HepG2 (cell line): ENCODE measurements around the gene RPL5. TPM values are rescaled to one million over a fixed set of nuclear protein-coding genes. Genes with fewer than 3 reads are reported as not detected.

ENCODE experiments used
- ATAC-seq: fragments of 200-7000 bp; cut with Tn5 transposase; 3 replicates; pipeline ENCODE4 v1.9.1; 2020; ENCODE audit warnings: mild to moderate bottlenecking, moderate library complexity
- BruUV-seq: library from RNA; stranded (reverse); fragments of 400-500 nt; replicated peaks from 2 replicates; lab custom pipeline; 2021; lab: Mats Ljungman, UMichigan
- CTCF ChIA-PET: fragments of 300-600 bp; formaldehyde crosslinking; extraction: SDS; loops from one replicate; lab custom pipeline; 2021; ENCODE audit warnings: low total read pairs, inconsistent platforms, low intra/inter-chr PET ratio; lab: Yijun Ruan, JAX
- POLR2A ChIA-PET: fragments of 350-600 bp; sonication (Branson Sonifier 250); formaldehyde crosslinking; loops from one replicate; lab custom pipeline; 2020; ENCODE audit warnings: antibody characterized with exemption, inconsistent platforms; lab: Yijun Ruan, JAX
- DNase-seq: peaks from one replicate; pipeline ENCODE4 v3.0.0-alpha.2; 2015; ENCODE audit warnings: low spot score
- FAIRE-seq: peaks from 3 replicates; lab custom pipeline; 2011; peaks lifted over from hg19 to GRCh38; lab: Jason Lieb, UNC
- H2AFZ ChIP-seq: one replicate; pipeline ENCODE4 v1.6.1; 2011; ENCODE audit warnings: low read length, inconsistent platforms
- H3K27ac ChIP-seq: fragments of 300-600 bp; 3 replicates; pipeline ENCODE4 v1.8.0; 2011; ENCODE audit warnings: mixed run types, mild to moderate bottlenecking, mixed read lengths, low read length, inconsistent platforms; ENCODE audit not compliant: insufficient read depth; ENCODE audit errors: extremely low read length
- H3K27me3 ChIP-seq, 2 experiments: fragments of 200-600 bp in 1 of 2; 2 replicates in 1 of 2; 3 replicates in 1 of 2; pipeline versions ENCODE4 v1.6.0 to v1.8.0; 2011; ENCODE audit warnings: low read length in 2 of 2, mild to moderate bottlenecking in 2 of 2, moderate library complexity in 2 of 2, inconsistent platforms in 1 of 2; ENCODE audit not compliant: insufficient read depth in 2 of 2, control insufficient read depth in 1 of 2
- H3K36me3 ChIP-seq, 2 experiments: fragments of 200-600 bp in 1 of 2; replicated peaks in 1 of 2; 2 replicates in 1 of 2; 3 replicates in 1 of 2; pipeline versions ENCODE4 v1.5.1 to v1.8.0; 2011; ENCODE audit warnings: low read length in 2 of 2, inconsistent platforms in 1 of 2; ENCODE audit not compliant: insufficient read depth in 2 of 2, control insufficient read depth in 1 of 2
- H3K4me1 ChIP-seq: 2 replicates; pipeline ENCODE4 v1.5.1; 2012; ENCODE audit warnings: low read length, inconsistent platforms; ENCODE audit not compliant: insufficient read depth
- H3K4me2 ChIP-seq: 2 replicates; pipeline ENCODE4 v1.6.0; 2011; ENCODE audit warnings: low read depth, low read length, inconsistent platforms
- H3K4me3 ChIP-seq, 3 experiments: fragments of 200-600 bp in 1 of 3; sonication (generic), shearing (Covaris generic) in 1 of 3; replicated peaks in 1 of 3; 2 replicates each; pipeline ENCODE4 v1.5.1; 2011 to 2016; ENCODE audit warnings: low read length in 3 of 3, inconsistent platforms in 2 of 3, low read depth in 2 of 3, mild to moderate bottlenecking in 2 of 3, control low read depth in 1 of 3, mixed read lengths in 1 of 3; ENCODE audit not compliant: insufficient read depth in 1 of 3
- H3K79me2 ChIP-seq: one replicate; pipeline ENCODE4 v1.6.1; 2011; ENCODE audit warnings: low read length, inconsistent platforms; ENCODE audit not compliant: insufficient read depth
- H3K9ac ChIP-seq: 2 replicates; pipeline ENCODE4 v1.6.0; 2011; ENCODE audit warnings: mild to moderate bottlenecking, low read depth, low read length, inconsistent platforms; ENCODE audit not compliant: insufficient read depth
- H3K9me3 ChIP-seq: 2 replicates; pipeline ENCODE4 v1.5.1; 2012; ENCODE audit warnings: mild to moderate bottlenecking, low read length
- H4K20me1 ChIP-seq: 2 replicates; pipeline ENCODE4 v1.6.0; 2011; ENCODE audit warnings: inconsistent platforms, mild to moderate bottlenecking, low read length, moderate library complexity; ENCODE audit not compliant: insufficient read depth
- AKAP8 ChIP-seq: sonication (generic); formaldehyde crosslinking; IDR thresholded peaks from 2 replicates; pipeline ENCODE4 v1.5.1; 2020; ENCODE audit warnings: mild to moderate bottlenecking, missing genetic modification reagents
- CCDC6 ChIP-seq: sonication (generic); formaldehyde crosslinking; IDR thresholded peaks from 2 replicates; pipeline ENCODE4 v1.8.1; 2022; ENCODE audit warnings: mild to moderate bottlenecking, missing genetic modification reagents, moderate library complexity
- ISX ChIP-seq: sonication (generic); formaldehyde crosslinking; conservative IDR thresholded peaks from 2 replicates; pipeline ENCODE4 v1.5.0; 2020; ENCODE audit warnings: missing genetic modification reagents
- NKX3-1 ChIP-seq: sonication (generic); formaldehyde crosslinking; IDR thresholded peaks from 2 replicates; pipeline ENCODE4 v1.5.0; 2020; ENCODE audit warnings: missing genetic modification reagents
- ZEB1 ChIP-seq: IDR thresholded peaks from 2 replicates; pipeline ENCODE4 v1.6.1; 2012; ENCODE audit warnings: mild to moderate bottlenecking, low read depth, inconsistent platforms; ENCODE audit not compliant: insufficient replicate concordance
- ZFAT ChIP-seq: sonication (generic); formaldehyde crosslinking; conservative IDR thresholded peaks from 2 replicates; pipeline ENCODE4 v1.8.1; 2023; ENCODE audit warnings: missing genetic modification reagents, inconsistent platforms
- ZNF230 ChIP-seq: sonication (generic); formaldehyde crosslinking; IDR thresholded peaks from 2 replicates; pipeline ENCODE4 v1.4.0; 2020; ENCODE audit warnings: mild to moderate bottlenecking, missing genetic modification reagents
- ZNF598 ChIP-seq: sonication (generic); formaldehyde crosslinking; IDR thresholded peaks from 2 replicates; pipeline ENCODE4 v1.5.1; 2020; ENCODE audit warnings: mild to moderate bottlenecking, missing genetic modification reagents, borderline replicate concordance
- ZNF703 ChIP-seq: sonication (generic); formaldehyde crosslinking; IDR thresholded peaks from 2 replicates; pipeline ENCODE4 v1.5.1; 2020; ENCODE audit warnings: missing genetic modification reagents, mild to moderate bottlenecking, moderate library complexity, borderline replicate concordance
- ZSCAN30 ChIP-seq: sonication (generic); formaldehyde crosslinking; IDR thresholded peaks from 2 replicates; pipeline ENCODE4 v1.5.0; 2020; ENCODE audit warnings: mild to moderate bottlenecking, missing genetic modification reagents
- in situ Hi-C: cut with HindIII; loops from 2 replicates; pipeline ENCODE4 v1.10.0; 2017; ENCODE audit warnings: low pct_unique_long_range_greater_than_20kb; ENCODE audit not compliant: extremely low pct_ligation_motif_present
- intact Hi-C: fragments of 100-400 bp; cut with micrococcal nuclease; formaldehyde crosslinking; loops from one replicate; pipeline ENCODE4 v1.10.0; 2022; ENCODE audit not compliant: unreplicated experiment
- polyA plus RNA-seq, 8 experiments: library from polyadenylated mRNA; depleted of rRNA in 3 of 8; stranded (reverse) in 7 of 8; unstranded in 1 of 8; fragments of >200 nt; fragmentation: Illumina TruSeq in 4 of 8; extraction: Trizol in 4 of 8; gene quantifications; 2 replicates each; pipeline versions ENCODE4 v1.2.1 to v1.2.3, GENCODE V29; 2011 to 2016; ENCODE audit warnings: low read depth in 4 of 8, missing spikeins in 1 of 8, mixed read lengths in 1 of 8; ENCODE audit not compliant: insufficient read depth in 1 of 8
- total RNA-seq, 5 experiments: library from RNA; depleted of rRNA; stranded (reverse); fragments of >200 nt; fragmentation: Illumina TruSeq; extraction: Trizol; gene quantifications; 2 replicates each; pipeline ENCODE4 v1.2.3, GENCODE V29; 2016; ENCODE audit warnings: low read depth in 1 of 5
- TF ChIP-seq, protein P1 (sequence below): sonication (generic); formaldehyde crosslinking; IDR thresholded peaks from 2 replicates; pipeline ENCODE4 v1.4.0; 2020; ENCODE audit warnings: missing genetic modification reagents, borderline replicate concordance
- TF ChIP-seq, protein P2 (sequence below): sonication (generic); formaldehyde crosslinking; IDR thresholded peaks from 2 replicates; pipeline ENCODE4 v1.4.0; 2020; ENCODE audit warnings: missing genetic modification reagents
- TF ChIP-seq, protein P3 (sequence below): sonication (generic); formaldehyde crosslinking; IDR thresholded peaks from 2 replicates; pipeline ENCODE4 v1.4.0; 2020; ENCODE audit warnings: missing genetic modification reagents, borderline replicate concordance
- TF ChIP-seq, protein P4 (sequence below): sonication (generic); formaldehyde crosslinking; IDR thresholded peaks from 2 replicates; pipeline ENCODE4 v1.5.0; 2020; ENCODE audit warnings: missing genetic modification reagents
- TF ChIP-seq, protein P5 (sequence below): fragments of 450-650 bp; IDR thresholded peaks from 2 replicates; pipeline ENCODE4 v1.6.1; 2017

The RPL5 gene
- total and polyA plus RNA-seq, 2 of the 13 experiments (the other 11 are each of a cell fraction or from before 2014, with no cell fraction given): 2,304 to 2,520 TPM

DNA sequence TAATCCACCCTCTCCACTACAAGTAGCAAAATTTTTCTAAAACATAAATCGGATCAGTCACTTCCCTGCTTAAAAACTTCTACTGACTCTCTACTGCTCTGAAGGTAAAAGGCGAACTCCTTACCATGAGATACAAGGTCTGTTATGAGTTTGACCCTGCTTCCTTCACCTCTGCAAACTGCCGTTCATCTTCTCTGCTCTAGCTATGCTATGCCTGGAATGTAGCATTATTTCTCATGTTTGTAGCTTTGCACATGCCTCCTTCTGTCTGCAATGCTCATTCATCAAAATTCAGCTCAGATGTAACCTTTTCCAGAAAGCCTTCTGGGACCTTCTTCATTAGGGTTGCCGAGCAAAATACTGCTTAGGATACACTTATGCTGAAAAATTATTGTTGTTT lies 30.8 kb downstream of the RPL5 start (continued):
- TF ChIP-seq ZSCAN30: no peak
- TF ChIP-seq, protein P1, sequence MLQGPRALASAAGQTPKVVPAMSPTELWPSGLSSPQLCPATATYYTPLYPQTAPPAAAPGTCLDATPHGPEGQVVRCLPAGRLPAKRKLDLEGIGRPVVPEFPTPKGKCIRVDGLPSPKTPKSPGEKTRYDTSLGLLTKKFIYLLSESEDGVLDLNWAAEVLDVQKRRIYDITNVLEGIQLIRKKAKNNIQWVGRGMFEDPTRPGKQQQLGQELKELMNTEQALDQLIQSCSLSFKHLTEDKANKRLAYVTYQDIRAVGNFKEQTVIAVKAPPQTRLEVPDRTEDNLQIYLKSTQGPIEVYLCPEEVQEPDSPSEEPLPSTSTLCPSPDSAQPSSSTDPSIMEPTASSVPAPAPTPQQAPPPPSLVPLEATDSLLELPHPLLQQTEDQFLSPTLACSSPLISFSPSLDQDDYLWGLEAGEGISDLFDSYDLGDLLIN (CRISPR knock-in tag): no peak

DNA sequence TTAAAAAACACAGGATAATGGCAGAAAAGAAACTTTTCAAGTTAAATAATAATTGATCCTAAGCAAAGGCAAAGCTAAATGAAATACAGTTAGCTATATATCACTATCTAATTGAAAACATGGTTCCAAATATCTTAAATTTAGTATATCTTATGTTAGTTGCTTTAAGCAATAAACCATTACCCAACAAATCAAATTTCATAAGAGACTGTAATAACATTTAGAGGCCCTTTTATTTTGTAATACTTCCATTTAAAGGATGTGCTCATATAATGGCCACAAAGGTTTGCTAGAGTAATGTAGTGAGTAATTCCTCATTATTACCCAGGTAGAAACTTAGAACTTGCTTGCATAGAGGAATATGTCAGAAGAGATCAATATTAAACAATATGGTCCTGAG lies 32.3 kb downstream of the RPL5 start:
- no peaks in the 10 kb centered on the region for H3K9me3 ChIP-seq
- no peak overlapping the region for H3K4me3 ChIP-seq
- no peak overlapping the region for H2AFZ ChIP-seq
- TF ChIP-seq, protein P2, sequence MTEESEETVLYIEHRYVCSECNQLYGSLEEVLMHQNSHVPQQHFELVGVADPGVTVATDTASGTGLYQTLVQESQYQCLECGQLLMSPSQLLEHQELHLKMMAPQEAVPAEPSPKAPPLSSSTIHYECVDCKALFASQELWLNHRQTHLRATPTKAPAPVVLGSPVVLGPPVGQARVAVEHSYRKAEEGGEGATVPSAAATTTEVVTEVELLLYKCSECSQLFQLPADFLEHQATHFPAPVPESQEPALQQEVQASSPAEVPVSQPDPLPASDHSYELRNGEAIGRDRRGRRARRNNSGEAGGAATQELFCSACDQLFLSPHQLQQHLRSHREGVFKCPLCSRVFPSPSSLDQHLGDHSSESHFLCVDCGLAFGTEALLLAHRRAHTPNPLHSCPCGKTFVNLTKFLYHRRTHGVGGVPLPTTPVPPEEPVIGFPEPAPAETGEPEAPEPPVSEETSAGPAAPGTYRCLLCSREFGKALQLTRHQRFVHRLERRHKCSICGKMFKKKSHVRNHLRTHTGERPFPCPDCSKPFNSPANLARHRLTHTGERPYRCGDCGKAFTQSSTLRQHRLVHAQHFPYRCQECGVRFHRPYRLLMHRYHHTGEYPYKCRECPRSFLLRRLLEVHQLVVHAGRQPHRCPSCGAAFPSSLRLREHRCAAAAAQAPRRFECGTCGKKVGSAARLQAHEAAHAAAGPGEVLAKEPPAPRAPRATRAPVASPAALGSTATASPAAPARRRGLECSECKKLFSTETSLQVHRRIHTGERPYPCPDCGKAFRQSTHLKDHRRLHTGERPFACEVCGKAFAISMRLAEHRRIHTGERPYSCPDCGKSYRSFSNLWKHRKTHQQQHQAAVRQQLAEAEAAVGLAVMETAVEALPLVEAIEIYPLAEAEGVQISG (CRISPR knock-in tag): no peak
- TF ChIP-seq ZNF598 (CRISPR knock-in tag) (no peak), AKAP8 (CRISPR knock-in tag) (no peak), ZNF703 (CRISPR knock-in tag) (no peak), ZFAT (CRISPR knock-in tag) (no peak), ISX (no peak), CCDC6 (CRISPR knock-in tag) (no peak), ZNF230 (CRISPR knock-in tag) (no peak), ZEB1 (no peak), NKX3-1 (no peak)
- TF ChIP-seq, protein P3, sequence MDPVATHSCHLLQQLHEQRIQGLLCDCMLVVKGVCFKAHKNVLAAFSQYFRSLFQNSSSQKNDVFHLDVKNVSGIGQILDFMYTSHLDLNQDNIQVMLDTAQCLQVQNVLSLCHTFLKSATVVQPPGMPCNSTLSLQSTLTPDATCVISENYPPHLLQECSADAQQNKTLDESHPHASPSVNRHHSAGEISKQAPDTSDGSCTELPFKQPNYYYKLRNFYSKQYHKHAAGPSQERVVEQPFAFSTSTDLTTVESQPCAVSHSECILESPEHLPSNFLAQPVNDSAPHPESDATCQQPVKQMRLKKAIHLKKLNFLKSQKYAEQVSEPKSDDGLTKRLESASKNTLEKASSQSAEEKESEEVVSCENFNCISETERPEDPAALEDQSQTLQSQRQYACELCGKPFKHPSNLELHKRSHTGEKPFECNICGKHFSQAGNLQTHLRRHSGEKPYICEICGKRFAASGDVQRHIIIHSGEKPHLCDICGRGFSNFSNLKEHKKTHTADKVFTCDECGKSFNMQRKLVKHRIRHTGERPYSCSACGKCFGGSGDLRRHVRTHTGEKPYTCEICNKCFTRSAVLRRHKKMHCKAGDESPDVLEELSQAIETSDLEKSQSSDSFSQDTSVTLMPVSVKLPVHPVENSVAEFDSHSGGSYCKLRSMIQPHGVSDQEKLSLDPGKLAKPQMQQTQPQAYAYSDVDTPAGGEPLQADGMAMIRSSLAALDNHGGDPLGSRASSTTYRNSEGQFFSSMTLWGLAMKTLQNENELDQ (CRISPR knock-in tag): no peak
- TF ChIP-seq, protein P4, sequence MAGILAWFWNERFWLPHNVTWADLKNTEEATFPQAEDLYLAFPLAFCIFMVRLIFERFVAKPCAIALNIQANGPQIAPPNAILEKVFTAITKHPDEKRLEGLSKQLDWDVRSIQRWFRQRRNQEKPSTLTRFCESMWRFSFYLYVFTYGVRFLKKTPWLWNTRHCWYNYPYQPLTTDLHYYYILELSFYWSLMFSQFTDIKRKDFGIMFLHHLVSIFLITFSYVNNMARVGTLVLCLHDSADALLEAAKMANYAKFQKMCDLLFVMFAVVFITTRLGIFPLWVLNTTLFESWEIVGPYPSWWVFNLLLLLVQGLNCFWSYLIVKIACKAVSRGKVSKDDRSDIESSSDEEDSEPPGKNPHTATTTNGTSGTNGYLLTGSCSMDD (CRISPR knock-in tag): no peak
- TF ChIP-seq, protein P5, sequence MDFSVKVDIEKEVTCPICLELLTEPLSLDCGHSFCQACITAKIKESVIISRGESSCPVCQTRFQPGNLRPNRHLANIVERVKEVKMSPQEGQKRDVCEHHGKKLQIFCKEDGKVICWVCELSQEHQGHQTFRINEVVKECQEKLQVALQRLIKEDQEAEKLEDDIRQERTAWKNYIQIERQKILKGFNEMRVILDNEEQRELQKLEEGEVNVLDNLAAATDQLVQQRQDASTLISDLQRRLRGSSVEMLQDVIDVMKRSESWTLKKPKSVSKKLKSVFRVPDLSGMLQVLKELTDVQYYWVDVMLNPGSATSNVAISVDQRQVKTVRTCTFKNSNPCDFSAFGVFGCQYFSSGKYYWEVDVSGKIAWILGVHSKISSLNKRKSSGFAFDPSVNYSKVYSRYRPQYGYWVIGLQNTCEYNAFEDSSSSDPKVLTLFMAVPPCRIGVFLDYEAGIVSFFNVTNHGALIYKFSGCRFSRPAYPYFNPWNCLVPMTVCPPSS: no peak
- H4K20me1 ChIP-seq: no peaks in the 10 kb centered on the region
- H3K4me2 ChIP-seq: no peak overlapping the region
- intact Hi-C loops (no loop called here), in situ Hi-C loops (no loop called here)
- CTCF ChIA-PET: no interaction called here
- BruUV-seq: no TSS peak
- POLR2A ChIA-PET: no interaction called here
- no peak overlapping the region for H3K9ac ChIP-seq
- H3K79me2 ChIP-seq: no peaks in the 10 kb centered on the region
- FAIRE-seq: no peak
- H3K36me3 ChIP-seq: no peaks in the 10 kb centered on the region
- no peaks in the 10 kb centered on the region for H3K27me3 ChIP-seq
- DNase-seq: no peak
- H3K4me1 ChIP-seq: no peaks in the 10 kb centered on the region
- ATAC-seq: no peak
- no peak overlapping the region for H3K27ac ChIP-seq
